CD4-positive, alpha-beta T cell (primary cell): Measurements from ENCODE around the gene RAB34. TPM values are rescaled to one million over a fixed set of nuclear protein-coding genes. Genes with fewer than 3 reads are reported as not detected.

ENCODE experiments used
- ATAC-seq: fragments of 200-7000 bp; cut with Tn5 transposase; one replicate; pipeline ENCODE4 v1.10.0; 2022; ENCODE audit warnings: mild to moderate bottlenecking; ENCODE audit not compliant: poor library complexity
- CTCF ChIA-PET: fragments of 350-600 bp; sonication (Branson Sonifier 250); formaldehyde crosslinking; loops from one replicate; lab custom pipeline; 2021; ENCODE audit warnings: antibody characterized with exemption, inconsistent platforms; lab: Charles Lee
- POLR2A ChIA-PET: fragments of 350-600 bp; sonication (Branson Sonifier 250); formaldehyde crosslinking; loops from one replicate; lab custom pipeline; 2021; ENCODE audit warnings: antibody characterized with exemption, inconsistent platforms; lab: Charles Lee
- DNase-seq, 14 experiments: peaks; one replicate each; pipeline ENCODE4 v3.0.0-alpha.2; 2013 to 2020; ENCODE audit warnings: mixed read lengths in 2 of 14
- H3K27ac ChIP-seq, 2 donors: one replicate each; pipeline versions ENCODE4 v1.5.1 to v1.7.0; 2013; ENCODE audit warnings: low read length in 2 of 2, low read depth in 1 of 2, mild to moderate bottlenecking in 1 of 2
- H3K27me3 ChIP-seq, 2 experiments: 1 replicate in 1 of 2; 2 replicates in 1 of 2; pipeline versions ENCODE4 v1.6.1 to v1.7.0; 2013; ENCODE audit warnings: low read length in 2 of 2, control low read depth in 1 of 2, mild to moderate bottlenecking in 1 of 2, moderate library complexity in 1 of 2; ENCODE audit not compliant: insufficient read depth in 2 of 2, control insufficient read depth in 1 of 2
- H3K36me3 ChIP-seq: one replicate; pipeline ENCODE4 v1.6.1; 2013; ENCODE audit warnings: low read length, control low read depth; ENCODE audit not compliant: insufficient read depth
- H3K4me1 ChIP-seq: one replicate; pipeline ENCODE4 v1.6.1; 2013; ENCODE audit warnings: low read length, control low read depth; ENCODE audit not compliant: insufficient read depth
- H3K4me3 ChIP-seq: one replicate; pipeline ENCODE4 v1.5.1; 2013; ENCODE audit warnings: mild to moderate bottlenecking, low read length, moderate library complexity
- H3K9me3 ChIP-seq, 2 experiments: 1 replicate in 1 of 2; 2 replicates in 1 of 2; pipeline versions ENCODE4 v1.6.1 to v1.7.0; 2013; ENCODE audit warnings: low read length in 2 of 2, mild to moderate bottlenecking in 2 of 2, control low read depth in 1 of 2, moderate library complexity in 1 of 2; ENCODE audit not compliant: control insufficient read depth in 1 of 2, insufficient read depth in 1 of 2
- H3K27ac Mint-ChIP-seq: one replicate; pipeline ENCODE4 v1.8.0; 2020; ENCODE audit warnings: mixed read lengths
- H3K27me3 Mint-ChIP-seq: one replicate; pipeline ENCODE4 v1.8.0; 2021; ENCODE audit warnings: mixed read lengths
- H3K36me3 Mint-ChIP-seq: one replicate; pipeline ENCODE4 v1.8.0; 2021; ENCODE audit warnings: low read depth, mixed read lengths
- H3K4me1 Mint-ChIP-seq: one replicate; pipeline ENCODE4 v1.8.0; 2021; ENCODE audit warnings: low read depth, mixed read lengths
- H3K4me3 Mint-ChIP-seq: one replicate; pipeline ENCODE4 v1.8.0; 2020; ENCODE audit warnings: mild to moderate bottlenecking, mixed read lengths
- H3K9me3 Mint-ChIP-seq: one replicate; pipeline ENCODE4 v1.8.0; 2020; ENCODE audit warnings: mixed read lengths
- CTCF ChIP-seq: fragments of 200-600 bp; IDR thresholded peaks from one replicate; pipeline ENCODE4 v1.8.0; 2022; ENCODE audit warnings: antibody characterized with exemption, mild to moderate bottlenecking
- intact Hi-C, 2 experiments: fragments of 100-400 bp; cut with DNase I in 1 of 2; cut with micrococcal nuclease in 1 of 2; formaldehyde crosslinking; loops; one replicate each; pipeline versions ENCODE4 v1.15.1 to v1.9.0; 2023 to 2025; cut with DNase I, micrococcal nuclease
- total RNA-seq, 174 experiments: library from RNA in 2 of 174; stranded (reverse) in 2 of 174; gene quantifications; one replicate each; pipeline ENCODE4 v1.2.3 and lab custom pipeline; 2021 to 2026

RAB34 gene
- total RNA-seq, 2 experiments from 2014 or later = 20.7 to 21.3 TPM

GRCh38 chr17:28710861-28711722 is 6.6 kb downstream of the RAB34 start:
- CTCF ChIA-PET = interaction anchor here (0.6 to 3.6 kb wide), 8 partner anchors 9 to 243 kb away, joined by 3 to 24 read pairs (median 7); partner anchors contain the start of genes NEK8, RPL23A, SDF2 and SUPT6H

GRCh38 chr17:28707339-28707720 is 10.3 kb downstream of the RAB34 start:
- H3K36me3 ChIP-seq = peaks cover 13% of the 10 kb centered on the region
- DNase-seq (no peak), ATAC-seq (no peak)
- intact Hi-C loops = no loop called here
- CTCF ChIA-PET = no interaction called here
- Mint-ChIP-seq H3K4me1 (peaks cover 15% of the 10 kb centered on the region), H3K27me3 (no peaks in the 10 kb centered on the region), H3K36me3 (peaks cover 19% of the 10 kb centered on the region), H3K27ac (peak overlapping the region; percentile 38), H3K9me3 (no peaks in the 10 kb centered on the region), H3K4me3 (peak overlapping the region; percentile 36)
- no peak overlapping the region for H3K4me3 ChIP-seq
- no peaks in the 10 kb centered on the region for H3K27me3 ChIP-seq
- POLR2A ChIA-PET = interaction anchor here (1.2 to 1.5 kb wide), 2 partner anchors 13 to 62 kb away, joined by 3 to 7 read pairs; partner anchors contain the start of genes BLTP2 and RPL23A
- H3K27ac ChIP-seq = no peak overlapping the region
- H3K9me3 ChIP-seq = no peaks in the 10 kb centered on the region
- TF ChIP-seq CTCF = no peak
- H3K4me1 ChIP-seq = peaks cover 15% of the 10 kb centered on the region

More at GRCh38 chr17:28710861-28711722, 6.6 kb downstream of the RAB34 start:
- Histone ChIP-seq H3K9me3 (no peaks in the 10 kb centered on the region), H3K4me3 (peak overlapping the region; percentile 72), H3K36me3 (no peaks in the 10 kb centered on the region), H3K4me1 (peaks cover 18% of the 10 kb centered on the region), H3K27ac (peak overlapping the region; percentile 68 to 73), H3K27me3 (peaks cover 4 to 5% of the 10 kb centered on the region in 2 experiments)
- intact Hi-C loops = loop anchor here (5.0 to 10.0 kb wide), 3 partner anchors 49 to 356 kb away; partner anchors contain the start of genes BLTP2 (in 2 of the 2), POLDIP2 (in 1 of the 2), SDF2 (in 1 of the 2) and SUPT6H (in 1 of the 2)
- POLR2A ChIA-PET = interaction anchor here (0.7 to 4.6 kb wide), 20 partner anchors 9 to 583 kb away, joined by 3 to 110 read pairs (median 5); partner anchors contain the start of genes BLTP2, FLOT2, IFT20 and NEK8
- peaks cover 17% of the 10 kb centered on the region for H3K27me3 Mint-ChIP-seq
- no peak for TF ChIP-seq CTCF
- ATAC-seq = peak; percentile 92
- H3K27ac Mint-ChIP-seq = peak overlapping the region; percentile 87
- H3K4me1 Mint-ChIP-seq = peaks cover 20% of the 10 kb centered on the region
- H3K9me3 Mint-ChIP-seq = no peaks in the 10 kb centered on the region
- H3K36me3 Mint-ChIP-seq = no peaks in the 10 kb centered on the region
- DNase-seq = peak; percentile 78 to 93 (median 86)
- peak overlapping the region; percentile 94 for H3K4me3 Mint-ChIP-seq

- H3K27ac Mint-ChIP-seq = peak overlapping the region; percentile 38
- Histone ChIP-seq H3K9me3 (no peaks in the 10 kb centered on the region), H3K27me3 (no peaks in the 10 kb centered on the region), H3K4me3 (no peak overlapping the region), H3K4me1 (peaks cover 8% of the 10 kb centered on the region), H3K27ac (no peak overlapping the region), H3K36me3 (peaks cover 19% of the 10 kb centered on the region)
- H3K27me3 Mint-ChIP-seq = no peaks in the 10 kb centered on the region
- peaks cover 11% of the 10 kb centered on the region for H3K4me1 Mint-ChIP-seq
- ATAC-seq (no peak), DNase-seq (no peak)
- no peaks in the 10 kb centered on the region for H3K9me3 Mint-ChIP-seq
- TF ChIP-seq CTCF = no peak
- ChIA-PET POLR2A (interaction anchor here (1.2 to 1.5 kb wide), 2 partner anchors 13 to 62 kb away, joined by 3 to 7 read pairs; partner anchors contain the start of genes BLTP2 and RPL23A), CTCF (interaction anchor here (0.6 kb wide), 1 partner anchor 1018 kb away, joined by 3 read pairs; no protein-coding TSS in a partner anchor)
- intact Hi-C loops = no loop called here
- H3K36me3 Mint-ChIP-seq = peaks cover 25% of the 10 kb centered on the region
- H3K4me3 Mint-ChIP-seq = peak overlapping the region; percentile 36
Observed at GRCh38 chr17:28706471-28707338, 11.0 kb downstream of the RAB34 start.
